ENCODE results near the gene ARHGEF6. TPM values are rescaled to one million over a fixed set of nuclear protein-coding genes. Genes with fewer than 3 reads are reported as not detected.

The ARHGEF6 gene
- total RNA-seq, 1 donor from 2014 or later = 1.6 TPM

DNA sequence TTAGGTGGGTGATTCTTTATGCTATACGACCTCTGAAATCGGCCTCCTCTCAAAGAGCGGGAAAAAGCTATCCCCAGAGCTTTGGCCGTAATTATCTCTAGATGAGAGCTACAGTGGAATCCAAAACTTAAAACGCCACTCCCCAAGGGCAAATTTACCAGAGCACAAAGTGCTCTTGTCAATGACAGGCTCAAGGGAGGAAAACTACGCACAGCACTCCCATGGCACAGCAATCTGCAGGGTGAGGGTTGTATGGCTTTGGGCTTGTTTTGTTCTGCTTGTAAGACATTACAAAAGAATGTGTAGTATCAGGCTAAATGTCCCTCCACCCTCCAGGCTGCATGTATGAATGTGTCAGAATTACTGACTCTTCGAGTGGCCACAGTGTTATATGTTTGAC is 44.0 kb downstream of the ARHGEF6 start:
- no peak overlapping the region for H3K4me3 ChIP-seq (ENCODE audit: low read depth, low read length)
- TF ChIP-seq, protein P1, sequence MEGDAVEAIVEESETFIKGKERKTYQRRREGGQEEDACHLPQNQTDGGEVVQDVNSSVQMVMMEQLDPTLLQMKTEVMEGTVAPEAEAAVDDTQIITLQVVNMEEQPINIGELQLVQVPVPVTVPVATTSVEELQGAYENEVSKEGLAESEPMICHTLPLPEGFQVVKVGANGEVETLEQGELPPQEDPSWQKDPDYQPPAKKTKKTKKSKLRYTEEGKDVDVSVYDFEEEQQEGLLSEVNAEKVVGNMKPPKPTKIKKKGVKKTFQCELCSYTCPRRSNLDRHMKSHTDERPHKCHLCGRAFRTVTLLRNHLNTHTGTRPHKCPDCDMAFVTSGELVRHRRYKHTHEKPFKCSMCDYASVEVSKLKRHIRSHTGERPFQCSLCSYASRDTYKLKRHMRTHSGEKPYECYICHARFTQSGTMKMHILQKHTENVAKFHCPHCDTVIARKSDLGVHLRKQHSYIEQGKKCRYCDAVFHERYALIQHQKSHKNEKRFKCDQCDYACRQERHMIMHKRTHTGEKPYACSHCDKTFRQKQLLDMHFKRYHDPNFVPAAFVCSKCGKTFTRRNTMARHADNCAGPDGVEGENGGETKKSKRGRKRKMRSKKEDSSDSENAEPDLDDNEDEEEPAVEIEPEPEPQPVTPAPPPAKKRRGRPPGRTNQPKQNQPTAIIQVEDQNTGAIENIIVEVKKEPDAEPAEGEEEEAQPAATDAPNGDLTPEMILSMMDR (IDR thresholded peaks at IDR 0.05; ENCODE audit: insufficient read depth, low read length, poor library complexity, severe bottlenecking) = no peak
- no peaks in the 10 kb centered on the region for H3K36me3 ChIP-seq (ENCODE audit: control insufficient read depth, insufficient read depth, low read length)
- DNase-seq (ENCODE audit: low read depth) = no peak
- no peaks in the 10 kb centered on the region for H3K27me3 ChIP-seq (ENCODE audit: control insufficient read depth, insufficient read depth, low read length)

DNA sequence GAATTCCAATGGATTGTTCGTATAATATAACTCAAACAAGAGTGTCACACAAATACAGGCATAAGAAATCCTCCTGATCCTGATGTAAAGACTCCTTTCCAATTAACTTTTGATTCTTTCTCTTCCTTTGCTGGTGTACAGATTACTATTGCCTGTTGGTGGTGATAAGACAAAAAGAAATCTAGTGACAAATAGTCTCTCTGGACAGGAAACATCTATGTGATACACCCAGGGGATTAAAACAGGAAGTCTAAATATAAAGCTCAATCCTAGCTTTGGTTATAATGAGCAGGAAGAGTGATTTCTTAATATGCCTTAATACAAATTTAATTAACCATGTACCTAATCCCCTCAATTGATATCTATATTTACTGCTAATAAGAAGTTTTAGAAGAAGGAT is 45.1 kb downstream of the ARHGEF6 start:
- Histone ChIP-seq H3K27me3 (ENCODE audit: control insufficient read depth, insufficient read depth, low read length) (no peaks in the 10 kb centered on the region), H3K4me3 (ENCODE audit: low read depth, low read length) (no peak overlapping the region), H3K36me3 (ENCODE audit: control insufficient read depth, insufficient read depth, low read length) (no peaks in the 10 kb centered on the region)
- TF ChIP-seq, protein P1 (IDR thresholded peaks at IDR 0.05; ENCODE audit: insufficient read depth, low read length, poor library complexity, severe bottlenecking) = no peak
- DNase-seq (ENCODE audit: low read depth) = no peak

DNA sequence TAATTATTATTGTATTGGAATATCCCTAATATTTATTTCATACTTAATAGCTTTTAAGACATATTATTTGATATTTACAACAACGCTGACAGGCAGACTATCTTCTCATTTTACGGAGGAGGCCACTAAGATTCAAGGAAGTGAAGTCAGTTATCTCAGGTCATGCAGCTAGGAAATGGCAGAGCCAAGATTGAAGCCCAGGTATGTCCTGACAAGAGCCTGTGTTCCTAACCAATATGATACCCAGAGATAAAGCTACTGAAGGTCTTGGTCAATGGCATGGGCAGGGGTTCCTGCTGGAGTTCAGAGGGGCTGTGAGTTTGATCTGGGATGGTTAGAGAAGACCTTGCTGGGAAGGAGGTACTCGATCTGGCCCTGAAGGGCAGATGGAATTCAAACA is 47.1 kb downstream of the ARHGEF6 start:
- H3K27me3 ChIP-seq (ENCODE audit: control insufficient read depth, insufficient read depth, low read length) = no peaks in the 10 kb centered on the region
- no peak overlapping the region for H3K4me3 ChIP-seq (ENCODE audit: low read depth, low read length)
- TF ChIP-seq, protein P1 (IDR thresholded peaks at IDR 0.05; ENCODE audit: insufficient read depth, low read length, poor library complexity, severe bottlenecking) = no peak
- no peak for DNase-seq (ENCODE audit: low read depth)
- H3K36me3 ChIP-seq (ENCODE audit: control insufficient read depth, insufficient read depth, low read length) = no peaks in the 10 kb centered on the region

DNA sequence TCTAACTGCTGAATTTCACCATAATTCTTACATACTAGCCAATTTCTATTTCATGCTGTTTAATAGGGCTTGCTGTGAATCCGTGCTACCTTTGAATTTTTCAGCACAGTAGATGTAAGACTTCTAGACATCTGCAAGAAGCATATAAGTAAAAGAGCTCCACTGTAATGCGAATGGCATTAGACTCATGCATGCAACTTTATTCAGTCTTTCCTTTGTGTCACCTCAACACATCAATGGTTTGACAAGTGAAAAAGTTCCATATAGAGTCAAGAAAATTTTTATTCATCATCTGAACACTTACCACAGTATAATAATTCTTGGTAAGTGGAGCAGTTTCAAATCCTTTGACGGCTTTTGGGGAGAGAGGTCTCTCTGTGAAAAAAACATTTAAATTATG is 48.9 kb downstream of the ARHGEF6 start:
- TF ChIP-seq, protein P1 (IDR thresholded peaks at IDR 0.05; ENCODE audit: insufficient read depth, low read length, poor library complexity, severe bottlenecking) = no peak
- no peak for DNase-seq (ENCODE audit: low read depth)
- Histone ChIP-seq H3K36me3 (ENCODE audit: control insufficient read depth, insufficient read depth, low read length) (no peaks in the 10 kb centered on the region), H3K4me3 (ENCODE audit: low read depth, low read length) (no peak overlapping the region), H3K27me3 (ENCODE audit: control insufficient read depth, insufficient read depth, low read length) (no peaks in the 10 kb centered on the region)

DNA sequence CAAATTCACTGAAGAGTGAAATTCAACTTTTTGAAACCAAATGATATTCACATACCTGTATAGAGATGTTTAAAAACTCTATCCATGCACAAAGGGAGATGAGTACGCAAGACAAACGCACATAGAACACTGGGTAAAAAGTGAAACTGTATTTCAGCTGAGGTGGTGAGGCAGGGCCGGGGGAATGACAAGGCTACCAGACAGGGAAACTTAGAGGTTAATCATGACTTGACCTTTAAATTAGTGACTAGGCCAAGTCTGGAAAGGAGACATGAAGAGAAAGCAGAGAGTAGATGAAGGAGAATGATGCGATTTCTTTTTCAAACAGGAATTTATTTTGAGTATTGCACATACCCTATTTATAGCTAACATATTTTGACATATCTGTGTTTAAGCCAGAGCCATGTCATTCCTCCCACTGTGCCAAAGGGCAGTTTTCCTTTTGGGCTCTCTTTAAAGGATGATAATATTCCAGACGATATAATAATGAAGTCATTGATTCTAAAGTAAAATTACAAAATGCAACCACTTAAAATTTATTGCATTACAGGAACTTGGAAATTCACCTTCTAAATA is 49.4 kb downstream of the ARHGEF6 start:
- no peaks in the 10 kb centered on the region for H3K27me3 ChIP-seq (ENCODE audit: control insufficient read depth, insufficient read depth, low read length)
- H3K4me3 ChIP-seq (ENCODE audit: low read depth, low read length) = no peak overlapping the region
- H3K36me3 ChIP-seq (ENCODE audit: control insufficient read depth, insufficient read depth, low read length) = no peaks in the 10 kb centered on the region
- TF ChIP-seq, protein P1 (IDR thresholded peaks at IDR 0.05; ENCODE audit: insufficient read depth, low read length, poor library complexity, severe bottlenecking) = no peak
- DNase-seq (ENCODE audit: low read depth) = no peak

DNA sequence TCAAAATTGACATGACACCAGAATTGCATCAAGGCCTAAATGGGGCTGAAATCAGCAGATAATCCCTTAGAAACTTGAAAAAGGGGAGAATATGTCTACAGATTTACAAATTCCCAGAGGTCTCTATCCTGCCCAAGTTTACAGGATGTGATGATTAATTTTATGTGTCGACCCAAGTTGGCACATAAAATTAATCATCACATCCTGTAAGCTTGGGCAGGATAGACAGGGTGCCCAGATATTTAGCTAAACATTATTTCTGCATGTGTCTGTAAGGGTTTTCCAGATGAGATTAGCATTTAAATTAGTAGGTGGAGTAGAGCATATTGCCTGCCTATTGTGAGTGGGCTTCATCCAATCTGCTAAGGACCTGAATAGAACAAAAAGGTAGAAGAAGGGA is 52.3 kb downstream of the ARHGEF6 start:
- no peak for DNase-seq (ENCODE audit: low read depth)
- H3K36me3 ChIP-seq (ENCODE audit: control insufficient read depth, insufficient read depth, low read length) = no peaks in the 10 kb centered on the region
- H3K27me3 ChIP-seq (ENCODE audit: control insufficient read depth, insufficient read depth, low read length) = no peaks in the 10 kb centered on the region
- TF ChIP-seq, protein P1 (IDR thresholded peaks at IDR 0.05; ENCODE audit: insufficient read depth, low read length, poor library complexity, severe bottlenecking) = no peak
- H3K4me3 ChIP-seq (ENCODE audit: low read depth, low read length) = no peak overlapping the region
